Activated CD8-positive, alpha-beta memory T cell treated with anti-CD3 and anti-CD28 coated beads, Interleukin-2, amount 50 U/mL, for 4 hours (primary cell): ENCODE measurements around the gene KLF7.

ENCODE experiments used
- DNase-seq: peaks from one replicate; pipeline ENCODE4 v3.0.0-alpha.2; 2020

The KLF7 gene

DNA sequence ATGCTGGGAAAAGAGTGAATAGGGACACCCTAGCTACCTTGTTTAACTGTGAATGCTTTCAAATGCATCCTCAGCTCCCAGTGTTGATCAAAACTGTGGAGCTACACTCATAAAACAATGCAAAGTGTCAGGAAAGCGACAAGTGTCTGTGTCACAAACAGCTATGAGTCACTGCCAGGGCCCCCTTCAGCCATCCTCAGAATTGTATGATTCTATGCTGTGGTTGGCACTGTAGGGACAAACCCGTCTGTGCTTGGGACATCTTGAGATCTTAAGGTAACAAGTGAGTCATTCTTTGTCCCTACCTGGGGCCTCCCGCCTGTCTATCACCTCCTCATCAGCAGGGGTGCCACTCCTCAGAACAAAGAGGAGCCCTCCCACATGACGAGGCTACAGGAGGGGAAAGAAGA lies 42.4 kb downstream of the KLF7 start:
- peak; percentile 59 for DNase-seq

DNA sequence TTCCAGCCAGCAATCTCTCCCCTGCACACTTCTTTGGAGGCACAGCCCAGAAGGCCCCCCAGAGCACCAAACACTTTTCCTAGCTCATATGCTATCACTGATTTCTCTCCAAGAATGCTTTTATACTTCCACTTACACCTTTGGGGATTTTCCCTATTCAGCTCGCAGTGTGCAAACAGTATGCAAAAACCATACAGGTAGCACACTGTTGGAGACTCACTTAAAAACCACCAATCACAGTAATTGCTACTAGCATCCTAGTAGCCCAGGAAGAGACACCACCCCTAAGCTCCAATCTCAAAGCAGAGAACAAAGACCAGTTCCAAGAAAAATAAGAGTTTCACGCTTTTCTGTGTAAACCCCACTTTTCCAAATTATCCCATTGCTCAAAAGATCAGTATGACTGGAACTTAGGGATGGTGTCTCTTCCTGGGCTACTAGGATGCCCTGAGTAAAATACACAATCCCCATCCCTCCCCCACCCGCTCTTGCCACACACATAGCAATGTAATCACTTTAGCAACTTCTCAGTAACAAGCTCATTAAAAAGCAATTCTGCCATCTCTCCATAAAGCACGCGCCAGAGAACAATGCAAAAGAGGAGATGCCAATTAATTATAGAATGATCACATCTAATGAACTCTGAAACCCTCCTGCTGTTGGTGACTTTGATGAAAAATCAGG lies 43.0 kb downstream of the KLF7 start:
- no peak for DNase-seq

DNA sequence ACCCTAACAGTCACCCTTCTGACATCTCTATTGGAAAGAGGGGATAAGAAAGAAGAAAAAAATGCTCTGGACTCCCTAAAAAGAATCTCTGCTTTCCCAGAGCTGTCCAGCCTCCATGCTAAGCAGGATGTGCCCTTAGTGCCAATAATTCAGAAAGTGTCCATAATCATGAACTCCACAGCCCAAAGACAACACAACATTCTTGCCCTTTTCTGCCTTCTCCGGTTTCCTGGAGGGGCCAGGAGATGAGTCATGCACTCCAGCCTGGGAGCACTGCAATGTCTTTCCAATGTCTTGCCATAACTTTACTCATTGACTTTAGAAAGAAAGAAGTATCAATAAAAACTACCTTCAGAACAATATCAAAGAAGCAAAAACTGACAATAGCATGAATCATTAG lies 44.0 kb downstream of the KLF7 start:
- no peak for DNase-seq

GRCh38 chr2:207119048-207119447 lies 46.7 kb downstream of the KLF7 start:
- DNase-seq = no peak

DNA sequence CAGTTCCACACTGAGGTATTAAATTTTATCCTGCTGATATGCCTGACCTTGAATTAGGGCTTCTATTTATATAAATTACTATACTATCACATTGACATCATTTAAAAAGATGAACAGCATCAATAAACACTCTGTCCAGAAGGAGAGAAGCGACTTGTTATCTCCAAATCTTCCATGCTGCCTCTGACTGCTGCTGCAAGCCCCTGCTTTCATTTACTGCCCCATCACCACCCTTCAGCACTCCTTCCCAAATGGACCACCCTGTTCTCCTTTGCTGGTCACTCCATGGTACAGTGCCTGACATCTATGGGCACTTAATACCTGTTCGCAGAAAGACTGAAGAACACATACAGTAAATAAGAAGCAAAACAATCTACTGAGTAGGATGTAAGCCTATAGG lies 48.1 kb downstream of the KLF7 start:
- no peak for DNase-seq

GRCh38 chr2:207115715-207116364 lies 49.9 kb downstream of the KLF7 start:
- no peak for DNase-seq

DNA sequence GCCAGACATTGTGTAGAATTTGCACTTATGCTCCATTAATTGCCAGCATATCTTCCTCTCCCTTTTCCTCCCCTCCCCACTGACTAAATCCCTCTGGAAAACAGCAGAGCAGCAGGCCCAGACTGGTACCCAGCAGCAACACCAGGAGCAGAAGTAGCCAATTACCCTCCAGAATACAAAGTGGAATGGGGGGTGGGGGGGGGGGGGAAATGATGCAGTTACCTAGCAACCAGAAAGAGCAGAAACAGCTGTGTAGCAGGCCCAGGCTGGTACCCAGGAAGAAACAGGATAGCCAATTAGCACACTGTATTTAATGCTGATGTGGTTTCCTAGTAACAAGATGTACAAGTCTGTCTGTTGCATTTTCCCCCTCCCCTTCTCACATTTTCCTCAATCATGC lies 52.3 kb downstream of the KLF7 start:
- DNase-seq = no peak

DNA sequence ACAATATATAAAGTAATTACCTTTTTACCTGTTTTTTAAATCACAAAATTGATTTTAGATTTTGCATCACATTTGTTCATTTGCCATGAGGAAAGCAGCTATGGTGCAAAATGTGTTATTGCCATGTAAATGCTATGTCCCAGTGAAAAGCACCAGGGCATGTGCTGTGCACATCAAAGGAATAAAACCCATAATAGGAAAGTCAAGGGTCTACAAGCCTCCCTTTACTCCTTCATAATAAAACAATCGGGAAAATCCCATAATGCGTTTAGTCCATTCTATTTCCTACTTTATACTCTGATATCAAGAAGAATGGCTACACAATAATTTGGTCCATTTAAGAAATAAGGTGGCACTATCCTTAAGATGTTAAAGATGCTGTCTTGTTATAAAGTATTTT lies 53.0 kb downstream of the KLF7 start:
- no peak for DNase-seq

DNA sequence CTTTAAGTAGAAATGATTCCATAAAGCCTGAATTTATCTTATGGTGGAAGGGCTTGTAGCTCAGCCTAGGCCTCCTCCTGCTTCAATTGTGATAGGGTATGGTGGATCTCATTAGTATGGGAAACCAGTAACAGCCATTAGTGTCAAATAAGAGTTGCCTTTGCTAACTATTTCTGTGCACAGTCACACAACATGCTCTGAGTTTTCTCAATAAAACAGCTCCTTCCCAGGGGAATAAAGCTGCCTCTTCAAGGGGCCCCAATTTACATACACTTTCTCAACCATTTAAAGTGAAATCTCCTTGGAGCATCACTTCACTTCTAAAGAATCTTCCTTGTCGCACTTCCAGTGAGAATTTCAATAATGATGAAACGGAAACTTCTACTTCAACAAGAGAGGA lies 53.4 kb downstream of the KLF7 start:
- no peak for DNase-seq

- no peak for DNase-seq
These were observed 54.0 kb downstream of the KLF7 start for GRCh38 chr2:207111757-207112156.

- DNase-seq = no peak
These were observed 55.0 kb downstream of the KLF7 start for GRCh38 chr2:207110715-207111114.

DNA sequence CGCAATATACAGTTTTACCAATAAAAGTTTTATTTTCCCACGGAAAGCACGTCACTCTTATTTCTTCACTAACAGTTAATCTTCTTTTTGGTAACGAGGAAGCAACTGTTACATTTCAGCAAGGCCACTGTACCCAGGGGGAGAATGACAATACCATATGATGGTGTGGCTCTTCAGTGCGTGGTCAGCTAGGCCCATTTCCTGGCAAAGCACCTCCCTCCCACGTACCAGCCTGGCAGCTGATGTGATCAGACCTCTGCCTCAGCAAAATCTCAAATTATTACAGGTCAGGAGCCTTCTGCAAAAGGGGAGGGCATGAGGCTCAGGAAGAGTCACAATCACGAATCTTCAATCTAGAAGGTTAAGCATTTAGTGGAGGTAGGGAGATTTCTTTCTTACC lies 55.4 kb downstream of the KLF7 start:
- DNase-seq = no peak

GRCh38 chr2:207109768-207110167 lies 56.0 kb downstream of the KLF7 start:
- DNase-seq = no peak

DNA sequence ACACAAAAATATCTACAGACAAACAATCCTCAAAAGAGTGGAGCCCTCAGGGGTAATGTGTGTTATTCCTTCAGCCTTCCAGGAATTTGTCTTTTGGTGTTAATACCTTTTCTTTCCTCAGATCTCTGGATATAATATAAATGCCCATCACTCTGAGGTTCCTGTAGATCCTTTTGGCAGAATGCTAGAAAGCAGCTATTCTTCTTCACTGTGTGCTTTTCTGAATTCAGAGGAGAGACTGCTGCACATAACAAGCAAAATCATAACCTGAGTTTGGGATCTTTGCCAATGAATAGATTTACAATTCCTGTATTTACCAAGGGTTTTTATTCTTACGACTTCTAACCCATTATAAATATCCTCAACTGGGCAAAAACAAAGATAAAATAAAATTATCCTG lies 57.3 kb downstream of the KLF7 start:
- DNase-seq = no peak

DNA sequence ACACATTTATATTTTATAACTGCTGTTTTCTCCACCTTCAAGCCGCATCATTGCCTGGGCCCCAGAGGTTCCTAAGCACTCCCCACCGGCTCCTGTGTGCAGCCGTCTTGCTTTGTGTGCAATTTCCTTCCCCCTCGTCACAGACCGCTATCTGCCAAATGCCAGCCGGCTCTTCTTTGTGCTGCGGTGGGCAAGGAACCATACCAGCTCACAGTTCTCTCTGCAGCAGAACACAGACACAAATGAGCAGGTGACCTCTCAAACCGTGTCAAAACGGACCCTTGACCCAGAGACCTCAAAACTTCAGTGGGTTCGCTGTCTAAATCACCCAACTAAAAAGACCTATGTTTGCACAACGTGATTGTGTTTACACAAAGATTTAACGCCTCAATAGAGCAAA lies 58.2 kb downstream of the KLF7 start:
- peak; percentile 19 for DNase-seq

DNA sequence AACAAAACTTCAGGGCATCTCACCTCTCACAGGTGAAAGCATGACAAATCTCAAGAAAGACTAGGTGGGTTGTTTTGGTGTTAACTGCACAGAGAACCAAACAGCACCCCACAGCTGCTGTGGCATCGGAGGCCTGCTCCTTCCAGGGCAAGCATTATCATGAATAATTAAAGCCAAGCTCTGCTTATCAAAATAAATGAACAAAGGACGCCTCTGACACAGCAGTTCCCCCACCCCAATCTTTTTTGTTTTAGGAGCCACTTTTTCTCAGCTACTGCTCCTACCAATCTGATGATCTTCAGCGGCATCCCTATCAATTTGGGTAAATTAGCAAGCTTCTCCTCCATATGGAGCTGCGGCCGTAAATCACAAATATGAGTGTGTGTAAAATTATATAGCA lies 58.6 kb downstream of the KLF7 start:
- no peak for DNase-seq

GRCh38 chr2:207103132-207103531 lies 62.6 kb downstream of the KLF7 start:
- no peak for DNase-seq

- DNase-seq = no peak
These were observed 63.8 kb downstream of the KLF7 start for GRCh38 chr2:207101984-207102383.

DNA sequence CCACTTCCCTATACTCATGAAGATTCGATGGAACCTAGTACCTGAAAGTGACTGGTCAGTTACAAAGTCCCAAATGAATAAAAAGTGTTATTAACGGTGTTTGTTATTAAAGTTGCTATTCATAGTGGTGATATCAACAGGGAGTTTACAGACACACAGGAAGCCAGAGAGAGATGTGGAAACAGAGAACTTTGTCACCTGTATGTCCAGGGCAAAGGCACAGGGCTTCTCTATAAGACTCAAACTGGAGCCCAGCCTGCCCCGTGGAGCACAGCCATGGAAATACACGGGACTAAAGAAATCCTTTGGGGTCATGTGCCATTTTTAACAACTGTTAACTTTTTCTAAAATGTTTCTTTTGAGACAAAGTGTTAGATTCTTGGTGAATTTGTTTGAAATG lies 68.5 kb downstream of the KLF7 start:
- DNase-seq = no peak

DNA sequence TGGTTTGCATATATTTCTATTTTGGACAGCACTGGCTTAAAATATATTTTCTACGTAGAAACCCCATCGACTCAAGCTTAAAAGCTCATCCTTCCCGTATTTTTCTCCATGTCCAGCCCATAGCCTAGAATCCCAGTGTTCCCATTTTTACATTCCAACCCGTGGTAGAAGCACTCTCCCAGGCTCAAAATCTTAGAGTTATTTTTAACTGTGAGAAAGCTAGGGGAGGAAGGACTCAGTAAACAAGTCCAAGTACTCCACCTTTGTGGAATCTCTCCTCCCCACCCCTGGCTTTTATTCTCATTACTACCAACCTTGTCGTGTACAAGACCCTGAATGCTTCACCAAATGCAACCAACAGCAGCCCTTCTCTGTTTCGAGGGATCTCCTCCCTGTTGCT lies 69.8 kb downstream of the KLF7 start:
- no peak for DNase-seq

GRCh38 chr2:207093234-207093633 lies 72.5 kb downstream of the KLF7 start:
- DNase-seq = no peak

GRCh38 chr2:207092818-207093217 lies 72.9 kb downstream of the KLF7 start:
- DNase-seq = no peak

GRCh38 chr2:207091928-207092327 lies 73.8 kb downstream of the KLF7 start:
- no peak for DNase-seq

- no peak for DNase-seq
These were observed 74.6 kb downstream of the KLF7 start for GRCh38 chr2:207091176-207091575.

DNA sequence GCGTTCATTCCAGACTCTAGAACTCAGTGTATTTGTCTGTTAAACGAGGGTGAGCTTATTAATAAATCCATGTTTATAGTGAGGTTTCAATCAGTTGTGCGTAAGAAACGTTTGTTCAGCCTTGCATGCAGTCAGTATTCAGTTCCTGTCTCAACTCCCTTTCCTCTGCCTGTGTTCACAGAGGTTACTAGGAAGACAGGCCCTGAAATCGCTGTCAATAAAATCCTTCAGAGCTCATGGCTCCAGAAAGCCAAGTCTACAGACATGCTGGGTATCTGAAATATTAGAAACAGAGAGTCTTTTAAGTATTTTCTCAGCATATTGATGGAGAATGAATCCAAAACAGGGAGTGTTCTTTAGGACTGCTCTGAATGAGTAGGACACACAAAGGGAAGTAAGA lies 75.4 kb downstream of the KLF7 start:
- DNase-seq = no peak
